IMR-90 (cell line): ENCODE measurements around the gene BET1. TPM values are rescaled to one million over a fixed set of nuclear protein-coding genes. Genes with fewer than 3 reads are reported as not detected.

Experiments used
- ATAC-seq: fragments of 200-7000 bp; cut with Tn5 transposase; 2 replicates; pipeline ENCODE4 v1.9.1; 2020; ENCODE audit warnings: low read depth, mild to moderate bottlenecking, moderate library complexity
- BruUV-seq: library from RNA; stranded (reverse); fragments of 400-500 nt; replicated peaks from 2 replicates; lab custom pipeline; 2021; lab: Mats Ljungman, UMichigan
- CTCF ChIA-PET: fragments of 300-600 bp; formaldehyde crosslinking; extraction: SDS; loops from one replicate; lab custom pipeline; 2021; ENCODE audit warnings: antibody characterized with exemption; lab: Yijun Ruan, JAX
- POLR2A ChIA-PET: fragments of 300-600 bp; sonication (Branson Sonifier 250); formaldehyde crosslinking; loops from one replicate; lab custom pipeline; 2022; ENCODE audit warnings: antibody characterized with exemption; ENCODE audit not compliant: unreplicated experiment; lab: Charles Lee
- DNase-seq: peaks from one replicate; pipeline ENCODE4 v3.0.0; 2013
- H2AFZ ChIP-seq: replicated peaks from 2 replicates; pipeline ENCODE3; 2013; ENCODE audit warnings: low read length, mild to moderate bottlenecking; ENCODE audit not compliant: poor library complexity
- H2AK5ac ChIP-seq: 2 replicates; pipeline ENCODE4 v1.6.1; 2013; ENCODE audit warnings: low read depth, low read length, inconsistent platforms
- H2AK9ac ChIP-seq: replicated peaks from 2 replicates; pipeline ENCODE3; 2013; ENCODE audit warnings: mild to moderate bottlenecking, low read depth, low read length, moderate library complexity; ENCODE audit not compliant: poor library complexity
- H2BK120ac ChIP-seq: 2 replicates; pipeline ENCODE4 v1.6.1; 2013; ENCODE audit warnings: low read depth, low read length, inconsistent platforms
- H2BK15ac ChIP-seq: 3 replicates; pipeline ENCODE4 v1.6.1; 2013; ENCODE audit warnings: low read depth, low read length, inconsistent platforms
- H2BK20ac ChIP-seq: 2 replicates; pipeline ENCODE4 v1.6.1; 2013; ENCODE audit warnings: low read depth, mild to moderate bottlenecking, inconsistent platforms, low read length, moderate library complexity
- H2BK5ac ChIP-seq: 2 replicates; pipeline ENCODE4 v1.6.1; 2013; ENCODE audit warnings: mild to moderate bottlenecking, low read depth, low read length, inconsistent platforms; ENCODE audit not compliant: poor library complexity, severe bottlenecking
- H3K14ac ChIP-seq: replicated peaks from 2 replicates; pipeline ENCODE4 v1.6.1; 2013; ENCODE audit warnings: low read depth, low read length, inconsistent platforms
- H3K18ac ChIP-seq: 2 replicates; pipeline ENCODE4 v1.6.1; 2013; ENCODE audit warnings: low read depth, low read length, control low read depth
- H3K23ac ChIP-seq: 2 replicates; pipeline ENCODE4 v1.6.1; 2013; ENCODE audit warnings: low read depth, low read length, inconsistent platforms
- H3K27ac ChIP-seq: 2 replicates; pipeline ENCODE4 v1.5.1; 2013; ENCODE audit warnings: mild to moderate bottlenecking, control low read depth, low read length; ENCODE audit not compliant: insufficient read depth
- H3K27me3 ChIP-seq: 2 replicates; pipeline ENCODE4 v1.6.1; 2013; ENCODE audit warnings: low read length; ENCODE audit not compliant: control insufficient read depth, insufficient read depth
- H3K36me3 ChIP-seq: 2 replicates; pipeline ENCODE4 v1.6.1; 2013; ENCODE audit warnings: low read length, mixed read lengths; ENCODE audit not compliant: control insufficient read depth, insufficient read depth
- H3K4ac ChIP-seq: 2 replicates; pipeline ENCODE4 v1.6.1; 2013; ENCODE audit warnings: low read depth, low read length, inconsistent platforms
- H3K4me1 ChIP-seq: 2 replicates; pipeline ENCODE4 v1.6.1; 2013; ENCODE audit warnings: low read length, mixed read lengths; ENCODE audit not compliant: control insufficient read depth, insufficient read depth
- H3K4me2 ChIP-seq: 2 replicates; pipeline ENCODE4 v1.6.1; 2013; ENCODE audit warnings: low read depth, mild to moderate bottlenecking, control low read depth, low read length, moderate library complexity
- H3K4me3 ChIP-seq: 2 replicates; pipeline ENCODE4 v1.5.1; 2013; ENCODE audit warnings: low read depth, mild to moderate bottlenecking, control low read depth, low read length, moderate library complexity; ENCODE audit not compliant: insufficient read depth
- H3K56ac ChIP-seq: 2 replicates; pipeline ENCODE4 v1.6.1; 2013; ENCODE audit warnings: low read length, inconsistent platforms; ENCODE audit not compliant: insufficient read depth; ENCODE audit errors: extremely low read depth
- H3K79me1 ChIP-seq, 2 experiments: 2 replicates each; pipeline ENCODE4 v1.6.1; 2013; ENCODE audit warnings: low read length in 2 of 2, inconsistent platforms in 1 of 2, low read depth in 1 of 2
- H3K9ac ChIP-seq: 2 replicates; pipeline ENCODE4 v1.6.1; 2013; ENCODE audit warnings: low read depth, low read length, control low read depth
- H3K9me1 ChIP-seq: 2 replicates; pipeline ENCODE4 v1.6.1; 2013; ENCODE audit warnings: low read length, inconsistent platforms; ENCODE audit not compliant: insufficient read depth
- H3K9me3 ChIP-seq: 2 replicates; pipeline ENCODE4 v1.6.1; 2013; ENCODE audit warnings: low read length; ENCODE audit not compliant: control insufficient read depth, insufficient read depth
- H4K20me1 ChIP-seq: 2 replicates; pipeline ENCODE4 v1.6.1; 2013; ENCODE audit warnings: low read length, inconsistent platforms; ENCODE audit not compliant: insufficient read depth
- H4K5ac ChIP-seq: 2 replicates; pipeline ENCODE4 v1.6.1; 2013; ENCODE audit warnings: mild to moderate bottlenecking, low read depth, low read length, control low read depth
- H4K8ac ChIP-seq, 2 experiments: 2 replicates each; pipeline ENCODE4 v1.6.1; 2013; ENCODE audit warnings: low read depth in 2 of 2, low read length in 2 of 2, control low read depth in 1 of 2, inconsistent platforms in 1 of 2
- H4K91ac ChIP-seq: 2 replicates; pipeline ENCODE4 v1.6.1; 2013; ENCODE audit warnings: low read depth, low read length, inconsistent platforms; ENCODE audit not compliant: insufficient read depth
- NFE2L2 ChIP-seq: fragments of 150-350 bp; IDR thresholded peaks from 2 replicates; pipeline ENCODE4 v1.6.1; 2016; ENCODE audit warnings: low read depth, mild to moderate bottlenecking, low read length
- POLR2A ChIP-seq: IDR thresholded peaks from 2 replicates; pipeline ENCODE4 v1.6.1; 2012; ENCODE audit warnings: mild to moderate bottlenecking, low read depth, low read length
- WGBS, 2 experiments: methylation state at CpG; one replicate each; pipeline versions ENCODE4 v1.1.5 to v1.1.7; 2013; ENCODE audit warnings: missing lambda C conversion rate in 2 of 2; ENCODE audit not compliant: insufficient read length in 1 of 2; ENCODE audit errors: extremely low coverage in 2 of 2; 5-methylcytosine and 5-hydroxymethylcytosine counted together
- dilution Hi-C: fragments of 300-500 bp; cut with HindIII; formaldehyde crosslinking; loops from one replicate; pipeline ENCODE4 v1.14.3; 2018; ENCODE audit warnings: low sequenced_read_pairs; ENCODE audit not compliant: unreplicated experiment
- in situ Hi-C: fragments of 300-500 bp; cut with MboI; formaldehyde crosslinking; loops from 3 replicates; pipeline ENCODE4 v1.14.3; 2019; ENCODE audit warnings: low sequenced_read_pairs, inconsistent platforms, mixed read lengths
- intact Hi-C: fragments of 100-400 bp; cut with micrococcal nuclease; formaldehyde crosslinking; loops from 2 replicates; pipeline ENCODE4 v1.10.0; 2022
- polyA plus RNA-seq, 3 experiments: library from polyadenylated mRNA; depleted of rRNA; stranded (reverse); fragments of >200 nt; gene quantifications; 2 replicates each; pipeline ENCODE4 v1.2.3, GENCODE V29; 2012; ENCODE audit warnings: low replicate concordance in 1 of 3
- total RNA-seq: library from RNA; depleted of rRNA; stranded (reverse); fragments of >200 nt; gene quantifications from 2 replicates; pipeline ENCODE4 v1.2.3, GENCODE V29; 2012

Gene BET1
- total and polyA plus RNA-seq, 2 of the 4 experiments (the other 2 are of a cell fraction) = 9.9 to 33.2 TPM

DNA sequence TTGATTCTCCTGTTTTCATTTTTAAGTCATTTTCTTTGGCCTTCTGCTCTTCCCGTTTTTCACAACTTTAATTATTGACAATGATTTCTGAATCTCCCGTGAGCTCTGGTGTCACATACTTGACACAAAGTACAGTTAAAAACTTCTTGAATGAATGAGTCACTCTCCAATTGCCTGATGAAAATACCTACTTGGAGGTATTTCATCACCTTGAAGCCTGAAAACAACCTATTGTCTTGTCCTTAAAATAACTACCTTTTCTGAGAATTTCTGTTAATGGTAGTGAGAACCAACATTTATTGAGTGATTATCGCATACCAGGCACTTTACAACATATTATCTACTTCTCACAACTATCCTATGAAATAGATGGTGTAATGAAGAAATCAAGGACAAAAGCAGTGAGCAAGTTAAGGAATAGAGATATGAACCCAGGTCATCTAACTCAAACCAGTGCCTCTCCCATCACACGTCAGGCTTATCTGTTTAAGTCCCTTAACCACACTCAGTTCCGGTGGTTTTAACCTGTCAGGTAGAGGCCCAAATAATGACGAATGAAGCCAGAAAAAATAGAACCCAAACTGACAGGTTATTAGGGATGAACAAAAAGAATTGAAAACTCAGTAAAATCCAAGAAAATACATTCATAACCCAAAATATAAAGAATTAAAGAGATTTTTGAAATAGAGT, 11.6 kb downstream of the BET1 start:
- TF ChIP-seq NFE2L2 (no peak), POLR2A (no peak)
- ATAC-seq (no peak), DNase-seq (no peak)
- Histone ChIP-seq H3K27me3 (no peaks in the 10 kb centered on the region), H4K5ac (no peak overlapping the region), H3K4ac (no peak overlapping the region), H2AK9ac (no peak overlapping the region), H3K56ac (no peak overlapping the region), H3K4me2 (no peak overlapping the region), H2BK5ac (peak overlapping the region; percentile 26), H3K9ac (no peak overlapping the region), H2BK120ac (no peak overlapping the region), H3K9me3 (no peaks in the 10 kb centered on the region), H3K36me3 (peaks cover 16% of the 10 kb centered on the region), H3K9me1 (no peaks in the 10 kb centered on the region), H2BK15ac (no peak overlapping the region), H4K20me1 (no peaks in the 10 kb centered on the region), H3K27ac (no peak overlapping the region), H3K79me1 (no peaks in the 10 kb centered on the region; a peak in 1 of 4 replicates), H3K18ac (no peak overlapping the region), H2BK20ac (no peak overlapping the region), H3K4me1 (no peaks in the 10 kb centered on the region), H4K8ac (no peak overlapping the region), H2AK5ac (no peak overlapping the region; the same call in 1 of the 2 replicates), H3K4me3 (no peak overlapping the region), H3K14ac (no peak overlapping the region), H3K23ac (no peak overlapping the region), H2AFZ (no peak overlapping the region), H4K91ac (no peak overlapping the region)
- in situ Hi-C loops (no loop called here), dilution Hi-C loops (no loop called here), intact Hi-C loops (no loop called here)
- no TSS peak for BruUV-seq
- POLR2A ChIA-PET = no interaction called here
- CTCF ChIA-PET = no interaction called here
- WGBS, 2 experiments = 88% methylated on average over 1 of the region's 6 CpGs; no CpG with 5 or more reads in 1 of the 2 experiments
